ENCODE results near the gene SRRD.
"Not testable (repeated sequence)": the region's sequence is repeated elsewhere in the genome, so short reads cannot be mapped to it uniquely, and the experiment has no call there.

SRRD gene

GRCh38 chr22:26522592-26522991 lies 38.9 kb downstream of the SRRD start:
- DNase-seq (ENCODE audit: low read depth) = no peak

- DNase-seq (ENCODE audit: low read depth) = no peak
These were observed 41.2 kb downstream of the SRRD start for GRCh38 chr22:26524870-26525269.

GRCh38 chr22:26525946-26526564 lies 42.4 kb downstream of the SRRD start:
- DNase-seq (ENCODE audit: low read depth) = no peak

- DNase-seq (ENCODE audit: low read depth) = no peak
These were observed 43.5 kb downstream of the SRRD start for GRCh38 chr22:26527167-26527566.

- DNase-seq (ENCODE audit: low read depth) = no peak
These were observed 44.1 kb downstream of the SRRD start for GRCh38 chr22:26527574-26528465.

GRCh38 chr22:26528518-26528917 lies 44.8 kb downstream of the SRRD start:
- DNase-seq (ENCODE audit: low read depth) = not testable (repeated sequence)

- no peak for DNase-seq (ENCODE audit: low read depth)
These were observed 45.7 kb downstream of the SRRD start for GRCh38 chr22:26529345-26529744.

GRCh38 chr22:26534171-26534855 lies 50.6 kb downstream of the SRRD start:
- DNase-seq (ENCODE audit: low read depth) = no peak

- no peak for DNase-seq (ENCODE audit: low read depth)
These were observed 51.4 kb downstream of the SRRD start for GRCh38 chr22:26534874-26535602.

- DNase-seq (ENCODE audit: low read depth) = no peak
These were observed 51.9 kb downstream of the SRRD start for GRCh38 chr22:26535603-26535908.

- DNase-seq (ENCODE audit: low read depth) = no peak
These were observed 52.5 kb downstream of the SRRD start for GRCh38 chr22:26536056-26536761.

- DNase-seq (ENCODE audit: low read depth) = no peak
These were observed 53.1 kb downstream of the SRRD start for GRCh38 chr22:26536762-26537134.

GRCh38 chr22:26540119-26540518 lies 56.4 kb downstream of the SRRD start:
- DNase-seq (ENCODE audit: low read depth) = no peak

GRCh38 chr22:26541167-26541819 lies 57.6 kb downstream of the SRRD start:
- no peak for DNase-seq (ENCODE audit: low read depth)

GRCh38 chr22:26542831-26543230 lies 59.2 kb downstream of the SRRD start:
- DNase-seq (ENCODE audit: low read depth) = no peak

Measured in HS-27A (cell line).